ENCODE measurements around the gene RNU7-1.

RNU7-1 gene

DNA sequence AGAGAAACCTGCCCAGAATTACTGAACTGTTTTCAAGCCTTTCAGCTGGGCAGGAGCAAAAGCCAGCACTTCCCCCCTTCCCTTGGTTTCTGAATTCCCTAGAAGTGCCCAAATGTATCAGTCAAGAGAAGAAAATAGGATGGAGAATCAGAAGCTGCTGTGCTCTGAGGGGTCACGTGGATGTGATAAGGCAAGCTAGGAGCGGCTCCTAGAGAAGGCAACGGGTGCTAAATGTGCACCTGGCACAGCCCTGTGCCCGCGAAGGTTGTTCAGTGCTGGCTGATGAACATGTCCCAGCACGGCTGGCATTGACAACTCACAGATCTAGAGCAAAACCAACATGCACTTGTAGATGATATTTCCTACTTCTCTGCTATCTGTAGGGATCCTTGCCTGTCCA, 35.4 kb downstream of the RNU7-1 start:
- Histone ChIP-seq H3K23ac (ENCODE audit: low read length) (no peak overlapping the region), H2AK5ac (ENCODE audit: low read length) (no peak overlapping the region), H3K4me3 (ENCODE audit: low read length) (no peak overlapping the region), H3K27me3 (ENCODE audit: insufficient read depth, low read length, poor library complexity) (no peaks in the 10 kb centered on the region), H2BK5ac (ENCODE audit: low read length) (no peak overlapping the region), H3K18ac (ENCODE audit: low read length) (no peak overlapping the region), H3K79me1 (ENCODE audit: low read length) (peaks cover under 1% of the 10 kb centered on the region), H4K8ac (ENCODE audit: low read depth, low read length) (no peak overlapping the region), H3K56ac (ENCODE audit: low read length) (no peak overlapping the region), H3K36me3 (ENCODE audit: control insufficient read depth, insufficient read depth, low read length) (peaks cover 11% of the 10 kb centered on the region), H2BK120ac (ENCODE audit: low read depth, low read length) (no peak overlapping the region), H3K79me2 (ENCODE audit: control insufficient read depth, insufficient read depth, low read length) (no peaks in the 10 kb centered on the region), H3K9ac (ENCODE audit: low read length) (no peak overlapping the region), H3K27ac (ENCODE audit: low read depth, low read length) (no peak overlapping the region), H2BK15ac (replicated peaks; ENCODE audit: low read depth) (no peak overlapping the region), H3K4ac (ENCODE audit: low read depth, low read length) (no peak overlapping the region), H3K4me1 (ENCODE audit: control insufficient read depth, low read depth, low read length) (no peaks in the 10 kb centered on the region), H3K4me2 (ENCODE audit: low read length) (no peak overlapping the region), H4K5ac (ENCODE audit: low read length) (no peak overlapping the region)
- DNase-seq: no peak
- no CpG with 5 or more reads among the region's 6 CpGs for WGBS (ENCODE audit: extremely low coverage, insufficient coverage, low lambda C conversion rate)

DNA sequence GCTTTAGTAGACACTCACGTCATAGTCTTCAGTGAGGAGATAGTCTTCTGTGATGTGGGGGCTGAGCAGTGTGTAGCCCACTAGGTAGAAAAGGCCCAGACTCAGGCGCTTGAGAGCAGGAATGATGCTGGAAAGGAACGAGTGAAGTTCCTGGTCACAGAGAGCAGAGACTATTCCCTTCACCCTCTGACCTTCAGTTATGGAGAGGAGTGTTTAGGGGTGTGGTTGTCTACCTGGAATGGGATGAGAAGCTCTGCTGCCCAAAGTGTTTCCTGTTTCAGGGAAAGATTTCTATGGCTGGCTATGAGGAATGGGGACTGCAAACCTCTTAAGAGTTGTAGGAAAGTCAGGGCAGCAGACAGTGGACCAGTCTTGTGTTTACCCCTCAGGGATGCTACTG, 35.8 kb downstream of the RNU7-1 start:
- Histone ChIP-seq H2BK5ac (ENCODE audit: low read length) (no peak overlapping the region), H4K5ac (ENCODE audit: low read length) (no peak overlapping the region), H3K36me3 (ENCODE audit: control insufficient read depth, insufficient read depth, low read length) (peaks cover 11% of the 10 kb centered on the region), H3K23ac (ENCODE audit: low read length) (no peak overlapping the region), H3K27me3 (ENCODE audit: insufficient read depth, low read length, poor library complexity) (no peaks in the 10 kb centered on the region), H3K4me2 (ENCODE audit: low read length) (no peak overlapping the region), H3K79me1 (ENCODE audit: low read length) (no peaks in the 10 kb centered on the region), H4K8ac (ENCODE audit: low read depth, low read length) (no peak overlapping the region), H2AK5ac (ENCODE audit: low read length) (no peak overlapping the region), H3K56ac (ENCODE audit: low read length) (no peak overlapping the region), H3K4me3 (ENCODE audit: low read length) (no peak overlapping the region), H2BK15ac (replicated peaks; ENCODE audit: low read depth) (no peak overlapping the region), H3K4me1 (ENCODE audit: control insufficient read depth, low read depth, low read length) (no peaks in the 10 kb centered on the region), H3K27ac (ENCODE audit: low read depth, low read length) (no peak overlapping the region), H3K4ac (ENCODE audit: low read depth, low read length) (no peak overlapping the region), H3K18ac (ENCODE audit: low read length) (no peak overlapping the region), H2BK120ac (ENCODE audit: low read depth, low read length) (no peak overlapping the region), H3K79me2 (ENCODE audit: control insufficient read depth, insufficient read depth, low read length) (no peaks in the 10 kb centered on the region), H3K9ac (ENCODE audit: low read length) (no peak overlapping the region)
- DNase-seq: no peak
- WGBS (ENCODE audit: extremely low coverage, insufficient coverage, low lambda C conversion rate): no CpG with 5 or more reads among the region's 3 CpGs

- no peak overlapping the region for H3K18ac ChIP-seq (ENCODE audit: low read length)
- H3K4me3 ChIP-seq (ENCODE audit: low read length): no peak overlapping the region
- no peak overlapping the region for H3K56ac ChIP-seq (ENCODE audit: low read length)
- H3K4me2 ChIP-seq (ENCODE audit: low read length): no peak overlapping the region
- no peak overlapping the region for H2AK5ac ChIP-seq (ENCODE audit: low read length)
- no peak overlapping the region for H3K4ac ChIP-seq (ENCODE audit: low read depth, low read length)
- H3K27me3 ChIP-seq (ENCODE audit: insufficient read depth, low read length, poor library complexity): no peaks in the 10 kb centered on the region
- H3K36me3 ChIP-seq (ENCODE audit: control insufficient read depth, insufficient read depth, low read length): peaks cover 9% of the 10 kb centered on the region
- no peaks in the 10 kb centered on the region for H3K79me1 ChIP-seq (ENCODE audit: low read length)
- H3K23ac ChIP-seq (ENCODE audit: low read length): no peak overlapping the region
- no peak overlapping the region for H3K27ac ChIP-seq (ENCODE audit: low read depth, low read length)
- no peak overlapping the region for H3K9ac ChIP-seq (ENCODE audit: low read length)
- no peak overlapping the region for H4K8ac ChIP-seq (ENCODE audit: low read depth, low read length)
- no peak overlapping the region for H4K5ac ChIP-seq (ENCODE audit: low read length)
- DNase-seq: no peak
- no peak overlapping the region for H2BK15ac ChIP-seq (replicated peaks; ENCODE audit: low read depth)
- H2BK120ac ChIP-seq (ENCODE audit: low read depth, low read length): no peak overlapping the region
- no peak overlapping the region for H2BK5ac ChIP-seq (ENCODE audit: low read length)
- WGBS (ENCODE audit: extremely low coverage, insufficient coverage, low lambda C conversion rate): no CpG with 5 or more reads among the region's 4 CpGs
- no peaks in the 10 kb centered on the region for H3K79me2 ChIP-seq (ENCODE audit: control insufficient read depth, insufficient read depth, low read length)
- H3K4me1 ChIP-seq (ENCODE audit: control insufficient read depth, low read depth, low read length): no peaks in the 10 kb centered on the region
These were observed 36.5 kb downstream of the RNU7-1 start for GRCh38 chr12:6980075-6980474.

- H4K8ac ChIP-seq (ENCODE audit: low read depth, low read length): no peak overlapping the region
- no peak overlapping the region for H2BK5ac ChIP-seq (ENCODE audit: low read length)
- peaks cover 4% of the 10 kb centered on the region for H3K36me3 ChIP-seq (ENCODE audit: control insufficient read depth, insufficient read depth, low read length)
- H3K79me1 ChIP-seq (ENCODE audit: low read length): no peaks in the 10 kb centered on the region
- H3K4ac ChIP-seq (ENCODE audit: low read depth, low read length): no peak overlapping the region
- H2BK120ac ChIP-seq (ENCODE audit: low read depth, low read length): no peak overlapping the region
- DNase-seq: no peak
- H3K79me2 ChIP-seq (ENCODE audit: control insufficient read depth, insufficient read depth, low read length): no peaks in the 10 kb centered on the region
- H2AK5ac ChIP-seq (ENCODE audit: low read length): no peak overlapping the region
- H3K4me1 ChIP-seq (ENCODE audit: control insufficient read depth, low read depth, low read length): no peaks in the 10 kb centered on the region
- H3K18ac ChIP-seq (ENCODE audit: low read length): no peak overlapping the region
- no peak overlapping the region for H2BK15ac ChIP-seq (replicated peaks; ENCODE audit: low read depth)
- H4K5ac ChIP-seq (ENCODE audit: low read length): no peak overlapping the region
- no peaks in the 10 kb centered on the region for H3K27me3 ChIP-seq (ENCODE audit: insufficient read depth, low read length, poor library complexity)
- H3K4me2 ChIP-seq (ENCODE audit: low read length): no peak overlapping the region
- H3K4me3 ChIP-seq (ENCODE audit: low read length): no peak overlapping the region
- H3K27ac ChIP-seq (ENCODE audit: low read depth, low read length): no peak overlapping the region
- H3K23ac ChIP-seq (ENCODE audit: low read length): no peak overlapping the region
- H3K9ac ChIP-seq (ENCODE audit: low read length): no peak overlapping the region
- H3K56ac ChIP-seq (ENCODE audit: low read length): no peak overlapping the region
These were observed 37.1 kb downstream of the RNU7-1 start for GRCh38 chr12:6980740-6981139.

GRCh38 chr12:6981152-6982052, 37.8 kb downstream of the RNU7-1 start:
- no peak overlapping the region for H2BK5ac ChIP-seq (ENCODE audit: low read length)
- no peaks in the 10 kb centered on the region for H3K4me1 ChIP-seq (ENCODE audit: control insufficient read depth, low read depth, low read length)
- H3K9ac ChIP-seq (ENCODE audit: low read length): no peak overlapping the region
- H3K56ac ChIP-seq (ENCODE audit: low read length): no peak overlapping the region
- H4K5ac ChIP-seq (ENCODE audit: low read length): no peak overlapping the region
- no peaks in the 10 kb centered on the region for H3K79me1 ChIP-seq (ENCODE audit: low read length)
- no peak overlapping the region for H3K27ac ChIP-seq (ENCODE audit: low read depth, low read length)
- H4K8ac ChIP-seq (ENCODE audit: low read depth, low read length): no peak overlapping the region
- no peak overlapping the region for H2AK5ac ChIP-seq (ENCODE audit: low read length)
- no peak overlapping the region for H2BK120ac ChIP-seq (ENCODE audit: low read depth, low read length)
- no peak overlapping the region for H3K4me2 ChIP-seq (ENCODE audit: low read length)
- H3K23ac ChIP-seq (ENCODE audit: low read length): no peak overlapping the region
- no peak overlapping the region for H3K4ac ChIP-seq (ENCODE audit: low read depth, low read length)
- WGBS (ENCODE audit: extremely low coverage, insufficient coverage, low lambda C conversion rate): no CpG with 5 or more reads among the region's 10 CpGs
- H3K36me3 ChIP-seq (ENCODE audit: control insufficient read depth, insufficient read depth, low read length): peaks cover 4% of the 10 kb centered on the region
- no peaks in the 10 kb centered on the region for H3K79me2 ChIP-seq (ENCODE audit: control insufficient read depth, insufficient read depth, low read length)
- DNase-seq: no peak
- no peaks in the 10 kb centered on the region for H3K27me3 ChIP-seq (ENCODE audit: insufficient read depth, low read length, poor library complexity)
- H3K4me3 ChIP-seq (ENCODE audit: low read length): no peak overlapping the region
- no peak overlapping the region for H2BK15ac ChIP-seq (replicated peaks; ENCODE audit: low read depth)
- no peak overlapping the region for H3K18ac ChIP-seq (ENCODE audit: low read length)

GRCh38 chr12:6982532-6982931, 38.9 kb downstream of the RNU7-1 start:
- WGBS (ENCODE audit: extremely low coverage, insufficient coverage, low lambda C conversion rate): no CpG with 5 or more reads among the region's 7 CpGs
- no peak overlapping the region for H2BK120ac ChIP-seq (ENCODE audit: low read depth, low read length)
- H2BK15ac ChIP-seq (replicated peaks; ENCODE audit: low read depth): no peak overlapping the region
- no peak overlapping the region for H3K4me3 ChIP-seq (ENCODE audit: low read length)
- no peak overlapping the region for H4K8ac ChIP-seq (ENCODE audit: low read depth, low read length)
- H3K36me3 ChIP-seq (ENCODE audit: control insufficient read depth, insufficient read depth, low read length): peaks cover 3% of the 10 kb centered on the region
- no peaks in the 10 kb centered on the region for H3K27me3 ChIP-seq (ENCODE audit: insufficient read depth, low read length, poor library complexity)
- H3K23ac ChIP-seq (ENCODE audit: low read length): no peak overlapping the region
- no peak overlapping the region for H3K27ac ChIP-seq (ENCODE audit: low read depth, low read length)
- no peak overlapping the region for H4K5ac ChIP-seq (ENCODE audit: low read length)
- no peaks in the 10 kb centered on the region for H3K79me2 ChIP-seq (ENCODE audit: control insufficient read depth, insufficient read depth, low read length)
- H3K56ac ChIP-seq (ENCODE audit: low read length): no peak overlapping the region
- DNase-seq: peak; percentile 35
- H2AK5ac ChIP-seq (ENCODE audit: low read length): no peak overlapping the region
- no peak overlapping the region for H2BK5ac ChIP-seq (ENCODE audit: low read length)
- no peak overlapping the region for H3K18ac ChIP-seq (ENCODE audit: low read length)
- no peaks in the 10 kb centered on the region for H3K79me1 ChIP-seq (ENCODE audit: low read length)
- H3K4me1 ChIP-seq (ENCODE audit: control insufficient read depth, low read depth, low read length): no peaks in the 10 kb centered on the region
- H3K9ac ChIP-seq (ENCODE audit: low read length): no peak overlapping the region
- no peak overlapping the region for H3K4me2 ChIP-seq (ENCODE audit: low read length)
- H3K4ac ChIP-seq (ENCODE audit: low read depth, low read length): no peak overlapping the region
